HEK293 (cell line): ENCODE data around the gene CIAO2A.

Experiments
- CTCF ChIP-seq: fragments of 450-650 bp; formaldehyde crosslinking; IDR thresholded peaks from 2 replicates; pipeline ENCODE4 v1.5.1; 2016; ENCODE audit warnings: missing biosample characterization, missing genetic modification characterization
- ZBTB10 ChIP-seq: fragments of 450-650 bp; formaldehyde crosslinking; IDR thresholded peaks from 2 replicates; pipeline ENCODE4 v1.5.1; 2016; ENCODE audit warnings: missing biosample characterization, missing genetic modification characterization
- ZNF174 ChIP-seq: fragments of 450-650 bp; formaldehyde crosslinking; IDR thresholded peaks from 2 replicates; pipeline ENCODE4 v1.5.0; 2017; ENCODE audit warnings: missing biosample characterization, mild to moderate bottlenecking, missing genetic modification characterization
- ZNF324 ChIP-seq: fragments of 450-650 bp; formaldehyde crosslinking; IDR thresholded peaks from 2 replicates; pipeline ENCODE4 v1.5.1; 2016; ENCODE audit warnings: missing biosample characterization, missing genetic modification characterization
- ZNF785 ChIP-seq: fragments of 450-650 bp; formaldehyde crosslinking; IDR thresholded peaks from 2 replicates; pipeline ENCODE4 v1.5.1; 2016; ENCODE audit warnings: missing biosample characterization, missing genetic modification characterization
- TF ChIP-seq, protein P1 (sequence below): fragments of 450-650 bp; formaldehyde crosslinking; IDR thresholded peaks from 2 replicates; pipeline ENCODE4 v1.5.1; 2016; ENCODE audit warnings: missing biosample characterization, missing genetic modification characterization
- TF ChIP-seq, protein P2 (sequence below): fragments of 450-650 bp; formaldehyde crosslinking; IDR thresholded peaks from 2 replicates; pipeline ENCODE4 v1.5.1; 2016; ENCODE audit warnings: missing biosample characterization, missing genetic modification characterization, low read depth

GRCh38 chr15:64034519-64034918, 59.1 kb downstream of the CIAO2A start:
- TF ChIP-seq, protein P1, sequence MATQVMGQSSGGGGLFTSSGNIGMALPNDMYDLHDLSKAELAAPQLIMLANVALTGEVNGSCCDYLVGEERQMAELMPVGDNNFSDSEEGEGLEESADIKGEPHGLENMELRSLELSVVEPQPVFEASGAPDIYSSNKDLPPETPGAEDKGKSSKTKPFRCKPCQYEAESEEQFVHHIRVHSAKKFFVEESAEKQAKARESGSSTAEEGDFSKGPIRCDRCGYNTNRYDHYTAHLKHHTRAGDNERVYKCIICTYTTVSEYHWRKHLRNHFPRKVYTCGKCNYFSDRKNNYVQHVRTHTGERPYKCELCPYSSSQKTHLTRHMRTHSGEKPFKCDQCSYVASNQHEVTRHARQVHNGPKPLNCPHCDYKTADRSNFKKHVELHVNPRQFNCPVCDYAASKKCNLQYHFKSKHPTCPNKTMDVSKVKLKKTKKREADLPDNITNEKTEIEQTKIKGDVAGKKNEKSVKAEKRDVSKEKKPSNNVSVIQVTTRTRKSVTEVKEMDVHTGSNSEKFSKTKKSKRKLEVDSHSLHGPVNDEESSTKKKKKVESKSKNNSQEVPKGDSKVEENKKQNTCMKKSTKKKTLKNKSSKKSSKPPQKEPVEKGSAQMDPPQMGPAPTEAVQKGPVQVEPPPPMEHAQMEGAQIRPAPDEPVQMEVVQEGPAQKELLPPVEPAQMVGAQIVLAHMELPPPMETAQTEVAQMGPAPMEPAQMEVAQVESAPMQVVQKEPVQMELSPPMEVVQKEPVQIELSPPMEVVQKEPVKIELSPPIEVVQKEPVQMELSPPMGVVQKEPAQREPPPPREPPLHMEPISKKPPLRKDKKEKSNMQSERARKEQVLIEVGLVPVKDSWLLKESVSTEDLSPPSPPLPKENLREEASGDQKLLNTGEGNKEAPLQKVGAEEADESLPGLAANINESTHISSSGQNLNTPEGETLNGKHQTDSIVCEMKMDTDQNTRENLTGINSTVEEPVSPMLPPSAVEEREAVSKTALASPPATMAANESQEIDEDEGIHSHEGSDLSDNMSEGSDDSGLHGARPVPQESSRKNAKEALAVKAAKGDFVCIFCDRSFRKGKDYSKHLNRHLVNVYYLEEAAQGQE (tag by site-specific recombination): no peak
- no peak for TF ChIP-seq CTCF (tag by site-specific recombination)
- no peak for TF ChIP-seq ZNF324 (tag by site-specific recombination)
- TF ChIP-seq ZNF174: no peak
- TF ChIP-seq, protein P2, sequence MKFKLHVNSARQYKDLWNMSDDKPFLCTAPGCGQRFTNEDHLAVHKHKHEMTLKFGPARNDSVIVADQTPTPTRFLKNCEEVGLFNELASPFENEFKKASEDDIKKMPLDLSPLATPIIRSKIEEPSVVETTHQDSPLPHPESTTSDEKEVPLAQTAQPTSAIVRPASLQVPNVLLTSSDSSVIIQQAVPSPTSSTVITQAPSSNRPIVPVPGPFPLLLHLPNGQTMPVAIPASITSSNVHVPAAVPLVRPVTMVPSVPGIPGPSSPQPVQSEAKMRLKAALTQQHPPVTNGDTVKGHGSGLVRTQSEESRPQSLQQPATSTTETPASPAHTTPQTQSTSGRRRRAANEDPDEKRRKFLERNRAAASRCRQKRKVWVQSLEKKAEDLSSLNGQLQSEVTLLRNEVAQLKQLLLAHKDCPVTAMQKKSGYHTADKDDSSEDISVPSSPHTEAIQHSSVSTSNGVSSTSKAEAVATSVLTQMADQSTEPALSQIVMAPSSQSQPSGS (tag by site-specific recombination): no peak
- TF ChIP-seq ZNF785 (tag by site-specific recombination): no peak
- TF ChIP-seq ZBTB10: no peak
